Stimulated activated CD8-positive, alpha-beta memory T cell treated with anti-CD3 and anti-CD28 coated beads, Interleukin-7, amount 100 ng/mL, for 24 hours (primary cell): Measurements from ENCODE around the gene SH2D3A.
"Not testable (repeated sequence)": the region's sequence is repeated elsewhere in the genome, so short reads cannot be mapped to it uniquely, and the experiment has no call there.

Experiments used
- DNase-seq: peaks from one replicate; pipeline ENCODE4 v3.0.0-alpha.2; 2020; ENCODE audit warnings: low read depth

SH2D3A gene

GRCh38 chr19:6761053-6761676, 6.1 kb downstream of the SH2D3A start:
- DNase-seq = no peak

DNA sequence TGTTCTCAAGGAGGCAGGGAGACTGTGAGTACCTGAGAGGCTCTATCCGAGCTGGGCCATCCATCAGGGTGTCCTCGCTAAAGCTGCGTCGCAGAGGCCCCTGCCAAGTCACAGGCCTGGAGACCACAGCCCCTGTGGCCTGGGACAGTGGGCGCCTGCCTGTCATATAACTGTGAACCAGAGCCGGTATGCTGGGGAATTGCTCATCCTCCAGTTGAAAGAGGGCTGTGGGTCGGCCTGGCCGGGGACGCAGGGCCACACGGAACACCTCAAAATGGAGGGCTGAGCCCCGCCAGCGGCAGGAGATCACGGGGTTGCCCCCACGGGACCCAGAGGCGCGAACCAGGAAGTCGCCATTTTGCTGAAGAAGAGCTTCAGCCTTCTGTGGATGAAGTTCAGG, 6.6 kb downstream of the SH2D3A start:
- no peak for DNase-seq

DNA sequence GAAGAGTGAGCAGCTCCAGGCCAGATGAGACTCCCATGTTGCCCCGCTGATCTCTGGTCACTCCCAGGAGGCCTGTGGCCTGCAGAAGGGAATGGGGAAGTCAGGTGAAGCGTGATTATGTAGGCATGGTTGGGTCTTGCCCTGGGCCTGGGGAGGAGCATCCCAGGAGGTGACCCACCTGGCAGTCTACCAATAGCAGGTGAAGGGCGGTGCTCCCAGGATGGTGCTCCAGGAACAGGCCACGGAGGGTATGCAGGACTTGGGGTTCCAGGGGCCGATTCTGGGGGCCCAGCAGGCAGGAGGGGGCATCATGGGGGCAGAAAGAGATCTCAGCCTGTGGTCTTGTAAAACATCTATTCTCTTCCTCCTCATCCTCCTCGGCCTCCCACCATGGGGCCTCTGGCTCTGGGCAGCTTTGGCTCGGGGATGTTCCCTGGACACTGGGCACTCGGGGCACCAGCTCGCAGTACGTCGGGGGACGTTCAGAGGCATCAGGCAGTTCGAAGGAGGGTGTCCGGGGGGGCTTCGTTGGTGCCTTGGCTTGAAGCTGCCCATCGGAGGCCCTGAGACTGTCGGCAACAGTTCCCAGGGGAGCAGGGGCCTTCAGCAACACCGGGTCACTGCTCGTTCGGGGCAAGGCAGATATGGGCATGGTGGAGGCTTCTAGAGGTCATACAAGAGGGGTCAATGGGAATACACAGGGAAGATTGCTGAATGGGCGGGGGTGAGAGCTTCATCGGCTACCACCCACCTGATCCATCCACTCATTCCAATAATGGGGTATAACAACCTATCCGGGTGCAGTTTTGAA, 12.4 kb downstream of the SH2D3A start:
- no peak for DNase-seq

GRCh38 chr19:6754136-6754535, 13.1 kb downstream of the SH2D3A start:
- DNase-seq = no peak

DNA sequence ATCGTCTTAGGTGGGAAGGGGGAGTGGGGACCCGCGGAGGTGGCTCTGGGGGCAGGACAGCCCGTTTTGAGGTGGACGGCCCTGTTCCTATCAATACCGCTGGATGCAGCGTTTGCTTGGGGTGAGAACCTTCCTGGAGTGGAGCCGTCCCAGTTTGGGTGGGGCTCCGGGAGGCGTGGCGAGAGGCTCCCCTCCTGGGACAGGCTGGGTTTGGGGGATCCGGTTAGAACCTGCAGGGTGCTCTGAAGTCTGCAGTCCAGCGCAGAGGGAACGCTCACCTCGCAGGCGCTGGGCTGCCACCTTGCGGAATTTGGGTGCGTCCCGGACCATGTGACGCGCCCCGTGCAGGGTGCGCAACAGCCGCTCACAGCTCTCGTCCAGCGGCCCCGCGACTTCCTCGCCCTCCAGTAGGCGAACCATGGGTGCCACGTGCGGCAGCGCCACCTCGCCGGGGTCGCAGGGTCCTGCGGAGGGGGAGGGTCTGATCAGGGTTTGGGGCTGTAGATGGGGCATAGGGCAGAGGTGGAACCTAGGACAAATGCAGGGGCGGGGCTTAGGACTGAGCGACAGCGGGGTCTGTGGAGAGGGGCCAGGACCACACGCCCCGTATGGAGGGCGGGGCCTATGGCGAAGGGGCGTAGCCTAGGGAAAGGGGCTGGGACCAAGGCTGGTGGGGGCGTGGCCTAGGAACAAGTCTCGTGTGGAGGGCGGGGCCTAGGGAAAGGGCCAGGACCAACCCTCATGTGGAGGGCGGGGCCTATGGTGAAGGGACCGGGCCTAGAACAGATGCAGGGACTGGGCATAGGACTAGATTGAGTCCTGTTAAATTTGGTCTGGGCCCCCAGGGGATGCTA, 13.8 kb downstream of the SH2D3A start:
- DNase-seq = peak; percentile 70

- no peak for DNase-seq
Measured at GRCh38 chr19:6752256-6753177, 14.7 kb downstream of the SH2D3A start.

DNA sequence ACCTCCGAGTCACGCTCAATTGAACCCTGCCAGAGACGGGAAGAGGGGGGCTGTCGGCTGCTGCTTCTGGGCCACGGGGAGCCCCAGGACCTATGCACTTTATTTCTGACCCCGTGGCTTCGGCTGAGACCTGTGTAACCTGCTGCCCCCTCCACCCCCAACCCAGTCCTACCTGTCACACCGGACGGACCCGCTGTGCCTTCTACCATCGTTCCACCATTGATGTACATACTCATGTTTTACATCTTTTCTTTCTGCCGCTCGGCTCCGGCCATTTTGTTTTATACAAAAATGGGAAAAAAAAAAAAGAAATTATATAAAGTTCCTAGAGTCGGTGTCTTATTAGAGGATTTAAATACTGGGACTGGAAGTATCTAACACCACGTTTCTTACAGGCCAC, 16.0 kb downstream of the SH2D3A start:
- DNase-seq = no peak

DNA sequence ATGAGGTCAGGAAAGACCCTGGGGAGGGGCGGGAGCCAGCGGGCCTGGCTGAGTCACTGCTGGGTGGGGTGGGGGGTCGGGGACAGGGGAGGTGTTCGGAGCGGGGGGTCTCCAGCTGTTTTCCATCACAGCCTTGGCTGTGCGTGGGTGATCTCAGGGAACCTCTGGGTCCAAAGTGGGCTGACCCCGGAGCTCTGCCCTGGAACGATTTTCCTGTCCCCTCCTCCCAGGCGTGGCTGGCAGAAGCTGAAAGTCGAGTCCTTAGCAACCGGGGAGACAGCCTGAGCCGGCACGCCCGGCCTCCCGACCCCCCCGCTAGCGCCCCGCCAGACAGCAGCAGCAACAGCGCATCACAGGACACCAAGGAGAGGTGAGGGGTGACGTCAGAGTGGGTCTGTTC, 17.2 kb downstream of the SH2D3A start:
- no peak for DNase-seq

DNA sequence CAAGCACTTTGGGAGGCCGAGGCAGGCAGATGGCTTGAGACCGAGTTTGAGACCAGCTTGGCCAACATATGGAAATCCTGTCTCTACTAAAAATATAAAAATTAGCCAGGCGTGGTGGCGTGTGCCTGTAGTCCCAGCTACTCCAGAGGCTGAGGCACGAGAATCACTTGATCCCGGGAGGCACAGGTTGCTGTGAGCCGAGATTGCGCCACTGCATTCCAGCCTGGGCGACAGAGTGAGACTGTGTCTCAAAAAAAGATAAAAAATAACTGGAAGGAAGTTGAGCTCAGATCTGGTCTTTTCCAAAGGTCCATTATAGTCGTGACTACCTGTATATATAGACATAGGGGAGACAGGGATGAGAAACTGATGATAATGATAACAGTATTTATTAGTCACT, 18.7 kb downstream of the SH2D3A start:
- DNase-seq = not testable (repeated sequence)

- DNase-seq = no peak
Measured at GRCh38 chr19:6745965-6746364, 21.3 kb downstream of the SH2D3A start.

GRCh38 chr19:6744381-6745301, 22.6 kb downstream of the SH2D3A start:
- no peak for DNase-seq

- DNase-seq = no peak
Measured at GRCh38 chr19:6743714-6744380, 23.4 kb downstream of the SH2D3A start.

DNA sequence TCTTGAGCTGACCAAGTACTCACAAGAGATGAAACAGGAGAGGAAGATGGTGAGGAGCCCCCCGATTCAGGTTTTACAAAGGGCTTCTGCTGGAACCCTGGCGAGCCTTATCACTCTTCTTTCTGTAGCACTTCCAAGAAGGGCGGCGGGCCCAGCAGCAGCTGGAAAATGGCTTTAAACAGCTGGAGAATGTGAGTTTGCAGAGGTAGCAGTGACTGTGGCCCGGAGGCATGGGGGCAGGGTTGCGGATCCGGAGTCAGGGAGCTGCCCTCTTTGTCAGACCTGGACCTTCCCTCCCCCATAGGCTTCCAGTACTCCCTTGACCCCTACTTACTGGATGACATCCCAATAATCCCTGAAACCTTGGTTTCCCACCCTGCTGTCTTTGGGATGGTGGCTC, 24.2 kb downstream of the SH2D3A start:
- no peak for DNase-seq

GRCh38 chr19:6740589-6741343, 26.5 kb downstream of the SH2D3A start:
- no peak for DNase-seq

GRCh38 chr19:6739883-6740588, 27.2 kb downstream of the SH2D3A start:
- DNase-seq = no peak

DNA sequence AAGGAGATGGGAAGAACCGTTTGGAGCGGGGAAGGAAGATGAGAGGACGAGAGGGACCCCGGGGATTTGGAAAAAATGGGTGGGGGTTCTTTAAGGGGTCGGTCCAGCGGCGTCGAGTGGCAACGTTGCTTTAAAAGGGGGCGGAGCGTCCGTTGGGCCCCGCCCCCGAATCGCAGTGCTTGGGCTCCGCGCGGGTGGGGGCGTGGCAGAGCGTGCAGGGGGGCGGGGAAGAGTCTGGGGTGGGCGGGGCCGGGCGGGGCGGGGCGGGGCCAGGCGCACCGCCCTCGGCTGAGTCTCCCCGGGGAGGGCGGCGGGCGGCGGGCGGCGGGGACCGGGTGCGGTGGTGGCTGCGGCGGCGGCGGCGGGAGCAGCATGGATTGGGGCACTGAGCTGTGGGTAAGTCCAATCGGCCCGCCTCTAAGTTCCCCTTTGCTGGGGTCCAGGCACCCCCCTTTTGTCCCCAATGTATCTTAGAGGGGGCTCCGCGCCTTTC, 27.8 kb downstream of the SH2D3A start, which contains the start of gene TRIP10:
Gene TRIP10 (plus strand): TSS at position 291 of the 493 bp plus-strand sequence. CDS start 82 bp downstream, at position 373.
- peak; percentile 50 for DNase-seq

DNA sequence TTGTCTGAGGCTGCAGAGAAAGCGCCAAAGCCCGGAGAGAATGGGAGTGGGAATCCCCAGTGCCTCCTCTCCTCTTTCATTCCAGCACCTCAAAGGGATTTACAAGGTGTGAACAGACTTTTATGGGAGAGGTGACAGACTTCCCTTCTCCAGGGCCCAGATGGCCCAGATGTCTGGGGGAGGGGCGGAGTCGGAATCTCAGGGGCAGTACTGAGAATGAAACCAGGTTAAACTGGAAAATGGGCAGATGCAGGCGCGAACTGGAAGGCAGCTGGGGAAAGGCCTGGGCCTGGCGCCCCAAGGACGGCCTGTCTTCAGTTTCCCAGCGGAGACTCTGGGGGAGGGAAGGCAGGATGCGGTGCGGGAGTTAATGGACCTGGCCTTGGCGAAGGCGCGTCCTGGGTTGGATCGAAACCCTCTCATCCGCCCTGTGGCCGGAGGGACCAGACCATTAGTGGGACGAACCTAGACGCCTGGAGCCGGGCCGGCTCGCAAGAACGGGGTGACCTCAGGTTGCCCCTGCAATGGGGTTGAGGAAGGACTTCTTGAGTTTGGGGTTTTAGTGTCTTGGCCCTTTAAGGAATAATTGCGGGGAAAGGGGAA, 28.3 kb downstream of the SH2D3A start:
- no peak for DNase-seq
